Measurements from ENCODE around the gene PTGDS. TPM values are rescaled to one million over a fixed set of nuclear protein-coding genes. Genes with fewer than 3 reads are reported as not detected.

Gene PTGDS
- total RNA-seq, 1 experiment from 2014 or later = 2.2 TPM

- CTCF ChIA-PET = interaction anchor here (0.6 to 3.8 kb wide), 28 partner anchors 8 to 249 kb away, joined by 3 to 58 read pairs (median 12); partner anchors contain the start of genes CCDC183, CLIC3, ENTPD2 and FBXW5
- H3K9me3 Mint-ChIP-seq = no peaks in the 10 kb centered on the region
- TF ChIP-seq TEAD4 (CRISPR knock-in tag; IDR thresholded peaks at IDR 0.05) (no peak), ZNF317 (CRISPR knock-in tag; IDR thresholded peaks at IDR 0.05; ENCODE audit: borderline replicate concordance, low read depth) (no peak), E2F5 (CRISPR knock-in tag; IDR thresholded peaks at IDR 0.05) (0 out of 2 replicates have a peak, but pooled peaks have one; percentile 43), CREB1 (CRISPR knock-in tag; IDR thresholded peaks at IDR 0.05) (no peak), ZMAT4 (CRISPR knock-in tag; IDR thresholded peaks at IDR 0.05) (no peak), CBFB (CRISPR knock-in tag; IDR thresholded peaks at IDR 0.05; ENCODE audit: low read depth) (no peak), IRF1 (CRISPR knock-in tag; IDR thresholded peaks at IDR 0.05) (no peak)
- H3K27me3 Mint-ChIP-seq (ENCODE audit: low read depth) = peaks cover 17% of the 10 kb centered on the region
- H3K4me1 Mint-ChIP-seq = 0 out of 2 replicates have a peak, but pooled peaks cover 2% of the 10 kb centered on the region
- peak; percentile 41 for DNase-seq (ENCODE audit: low spot score)
- peak within 1 kb of the TSS; percentile 69 for H3K4me3 Mint-ChIP-seq
- no peak within 1 kb of the TSS for H3K27ac Mint-ChIP-seq
- no peak; the same call in none of the 2 replicates for ATAC-seq
- H3K36me3 Mint-ChIP-seq = no peaks in the 10 kb centered on the region
- POLR2A ChIA-PET = no interaction called here
Measured at GRCh38 chr9:137027369-137028262, 50.3 kb downstream of the PTGDS start, which contains the start of gene ABCA2. ABCA2 (minus strand) TSS chr9:137028237; CDS start chr9:137028140, 97 bp downstream.

- 0 out of 2 replicates have a peak, but pooled peaks cover 2% of the 10 kb centered on the region for H3K4me1 Mint-ChIP-seq
- CTCF ChIA-PET = interaction anchor here (0.6 to 4.1 kb wide), 82 partner anchors 8 to 431 kb away, joined by 3 to 58 read pairs (median 7); partner anchors contain the start of genes AJM1, CCDC183, CLIC3 and ENTPD2
- H3K27ac Mint-ChIP-seq = no peak overlapping the region
- ATAC-seq (peak; percentile 60), DNase-seq (ENCODE audit: low spot score) (peak; percentile 62)
- H3K36me3 Mint-ChIP-seq = no peaks in the 10 kb centered on the region
- no peaks in the 10 kb centered on the region for H3K9me3 Mint-ChIP-seq
- H3K4me3 Mint-ChIP-seq = peak overlapping the region; percentile 58
- peaks cover 17% of the 10 kb centered on the region for H3K27me3 Mint-ChIP-seq (ENCODE audit: low read depth)
- POLR2A ChIA-PET = interaction anchor here (1.6 kb wide), 1 partner anchor 195 kb away, joined by 3 read pairs; no protein-coding TSS in a partner anchor
- 0 out of 2 replicates have a peak, but pooled peaks have one; percentile 24 for TF ChIP-seq E2F5 (CRISPR knock-in tag; IDR thresholded peaks at IDR 0.05)
- TF ChIP-seq NFYB (CRISPR knock-in tag; conservative IDR thresholded peaks at IDR 0.05; ENCODE audit: low read depth) = no peak
- no peak for TF ChIP-seq GABPB1 (CRISPR knock-in tag; IDR thresholded peaks at IDR 0.05)
- TF ChIP-seq MAX (CRISPR knock-in tag; IDR thresholded peaks at IDR 0.05) = 0 out of 2 replicates have a peak, but pooled peaks have one; percentile 12
- TF ChIP-seq AFF4 (CRISPR knock-in tag; IDR thresholded peaks at IDR 0.05; ENCODE audit: borderline replicate concordance) = no peak
- no peak; the same call in none of the 2 replicates for TF ChIP-seq FOXP1 (CRISPR knock-in tag; IDR thresholded peaks at IDR 0.05; ENCODE audit: borderline replicate concordance)
- TF ChIP-seq NR3C1 (CRISPR knock-in tag; conservative IDR thresholded peaks at IDR 0.05; ENCODE audit: low read depth) = no peak
- TF ChIP-seq CTCF (IDR thresholded peaks at IDR 0.05) = 0 out of 2 replicates have a peak, but pooled peaks have one; percentile 9
- TF ChIP-seq ERG (CRISPR knock-in tag; IDR thresholded peaks at IDR 0.05) = no peak
- no peak for TF ChIP-seq ZNF396 (CRISPR knock-in tag; IDR thresholded peaks at IDR 0.05; ENCODE audit: borderline replicate concordance)
- TF ChIP-seq CDX4 (CRISPR knock-in tag; IDR thresholded peaks at IDR 0.05; ENCODE audit: borderline replicate concordance) = no peak
- no peak for TF ChIP-seq ATF1 (CRISPR knock-in tag; IDR thresholded peaks at IDR 0.05)
Measured at GRCh38 chr9:137028263-137029057, 51.2 kb downstream of the PTGDS start.
